BJ (cell line): ENCODE data around the gene ABRAXAS1. TPM values are rescaled to one million over a fixed set of nuclear protein-coding genes. Genes with fewer than 3 reads are reported as not detected.
A peak's percentile ranks its signal among the peaks of the same experiment; 100 is the strongest.

Experiments
- CTCF ChIA-PET: fragments of 350-600 bp; formaldehyde crosslinking; extraction: SDS; loops from one replicate; lab custom pipeline; 2021; ENCODE audit warnings: antibody characterized with exemption, inconsistent platforms; lab: Yijun Ruan, JAX
- POLR2A ChIA-PET: fragments of 300-600 bp; sonication (Branson Sonifier 250); formaldehyde crosslinking; extraction: SDS; loops from one replicate; lab custom pipeline; 2021; ENCODE audit warnings: antibody characterized with exemption; lab: Charles Lee
- DNase-seq: peaks from one replicate; pipeline ENCODE4 v3.0.0-alpha.2; 2011; ENCODE audit warnings: low read depth
- H3K27me3 ChIP-seq: 2 replicates; pipeline ENCODE4 v1.6.0; 2011; ENCODE audit warnings: low read length; ENCODE audit not compliant: control insufficient read depth, insufficient read depth
- H3K36me3 ChIP-seq: 2 replicates; pipeline ENCODE4 v1.5.1; 2011; ENCODE audit warnings: low read length; ENCODE audit not compliant: control insufficient read depth, insufficient read depth
- H3K4me3 ChIP-seq: 2 replicates; pipeline ENCODE4 v1.5.1; 2011; ENCODE audit warnings: low read depth, mild to moderate bottlenecking, control low read depth, low read length
- polyA plus RNA-seq: library from polyadenylated mRNA; depleted of rRNA; stranded (reverse); fragments of >200 nt; gene quantifications from 2 replicates; pipeline ENCODE4 v1.2.3, GENCODE V29; 2011
- TF ChIP-seq, protein P1 (sequence below): IDR thresholded peaks from 2 replicates; pipeline ENCODE4 v1.5.1; 2011; ENCODE audit warnings: low read depth, mild to moderate bottlenecking, control low read depth, inconsistent platforms, low read length, moderate library complexity; ENCODE audit not compliant: insufficient read depth

Gene ABRAXAS1
- polyA plus RNA-seq, 1 experiment, result 3.1 TPM

DNA sequence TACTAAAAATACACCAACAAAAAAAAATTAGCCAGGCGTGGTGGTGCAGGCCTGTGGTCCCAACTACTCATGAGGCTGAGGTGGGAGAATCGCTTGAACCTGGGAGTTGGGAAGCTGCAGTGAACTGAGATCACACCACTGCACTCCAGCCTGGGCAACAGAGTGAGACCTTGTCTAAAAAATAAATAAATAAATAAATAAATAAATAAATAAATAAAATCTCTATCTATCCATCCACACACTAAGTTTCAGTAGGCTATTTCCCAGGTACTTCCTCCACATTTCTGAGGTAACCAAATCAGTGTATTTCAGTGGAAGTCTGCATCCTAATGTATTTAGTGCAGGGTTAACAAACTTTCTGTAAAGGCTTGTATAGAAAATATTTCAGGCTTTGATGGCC lies 10.9 kb downstream of the ABRAXAS1 start:
- TF ChIP-seq, protein P1, sequence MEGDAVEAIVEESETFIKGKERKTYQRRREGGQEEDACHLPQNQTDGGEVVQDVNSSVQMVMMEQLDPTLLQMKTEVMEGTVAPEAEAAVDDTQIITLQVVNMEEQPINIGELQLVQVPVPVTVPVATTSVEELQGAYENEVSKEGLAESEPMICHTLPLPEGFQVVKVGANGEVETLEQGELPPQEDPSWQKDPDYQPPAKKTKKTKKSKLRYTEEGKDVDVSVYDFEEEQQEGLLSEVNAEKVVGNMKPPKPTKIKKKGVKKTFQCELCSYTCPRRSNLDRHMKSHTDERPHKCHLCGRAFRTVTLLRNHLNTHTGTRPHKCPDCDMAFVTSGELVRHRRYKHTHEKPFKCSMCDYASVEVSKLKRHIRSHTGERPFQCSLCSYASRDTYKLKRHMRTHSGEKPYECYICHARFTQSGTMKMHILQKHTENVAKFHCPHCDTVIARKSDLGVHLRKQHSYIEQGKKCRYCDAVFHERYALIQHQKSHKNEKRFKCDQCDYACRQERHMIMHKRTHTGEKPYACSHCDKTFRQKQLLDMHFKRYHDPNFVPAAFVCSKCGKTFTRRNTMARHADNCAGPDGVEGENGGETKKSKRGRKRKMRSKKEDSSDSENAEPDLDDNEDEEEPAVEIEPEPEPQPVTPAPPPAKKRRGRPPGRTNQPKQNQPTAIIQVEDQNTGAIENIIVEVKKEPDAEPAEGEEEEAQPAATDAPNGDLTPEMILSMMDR, result no peak
- no peaks in the 10 kb centered on the region; the same call in 1 of the 2 replicates for H3K36me3 ChIP-seq
- DNase-seq, result no peak
- no peaks in the 10 kb centered on the region for H3K27me3 ChIP-seq
- no peak overlapping the region for H3K4me3 ChIP-seq
- POLR2A ChIA-PET, result interaction anchor here (0.7 kb wide), 1 partner anchor 1004 kb away, joined by 6 read pairs; no protein-coding TSS in a partner anchor
- CTCF ChIA-PET, result no interaction called here

DNA sequence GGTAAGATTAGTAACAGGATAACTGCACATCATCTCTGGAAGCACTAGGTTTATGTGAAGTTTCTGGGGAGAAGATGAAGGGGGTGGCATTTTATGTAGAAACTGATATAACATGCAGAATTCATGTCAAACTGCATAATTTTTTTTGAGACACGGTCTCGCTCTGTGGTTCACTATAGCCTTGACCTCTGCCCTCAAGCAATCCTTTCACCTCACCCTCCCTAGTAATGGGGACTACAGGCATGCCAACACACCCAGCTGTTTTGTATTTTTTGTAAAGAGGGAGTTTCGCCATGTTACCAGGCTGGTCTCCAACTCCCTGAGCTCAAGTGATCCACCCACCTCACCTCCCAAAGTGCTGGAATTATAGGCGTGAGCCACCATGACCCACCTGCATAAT lies 11.5 kb downstream of the ABRAXAS1 start:
- Histone ChIP-seq H3K36me3 (no peaks in the 10 kb centered on the region; the same call in 1 of the 2 replicates), H3K4me3 (no peak overlapping the region), H3K27me3 (no peaks in the 10 kb centered on the region)
- POLR2A ChIA-PET, result no interaction called here
- TF ChIP-seq, protein P1, result no peak
- CTCF ChIA-PET, result no interaction called here
- DNase-seq, result no peak

DNA sequence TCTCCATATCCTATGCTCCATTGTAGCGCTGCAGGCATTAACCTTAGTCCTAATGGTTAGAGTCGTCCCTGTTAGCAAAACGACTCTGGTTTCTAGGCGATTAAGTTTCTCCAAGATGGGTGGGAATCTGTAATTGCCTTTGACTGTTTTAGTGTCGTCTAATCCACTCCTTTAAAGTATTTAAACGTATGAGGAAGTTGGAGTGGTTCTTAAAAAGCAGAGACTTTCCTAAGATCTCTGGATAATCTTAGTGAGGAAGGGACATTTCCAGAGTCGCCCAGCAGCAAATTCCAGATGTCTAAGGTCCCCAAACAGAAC lies 28.8 kb downstream of the ABRAXAS1 start:
- peaks cover 4% of the 10 kb centered on the region; the same call in 1 of the 2 replicates for H3K36me3 ChIP-seq
- POLR2A ChIA-PET, result no interaction called here
- CTCF ChIA-PET, result interaction anchor here (1.7 to 2.0 kb wide), 2 partner anchors 11 to 94 kb away, joined by 7 to 10 read pairs; no protein-coding TSS in a partner anchor
- TF ChIP-seq, protein P1, result no peak
- H3K27me3 ChIP-seq, result no peaks in the 10 kb centered on the region
- DNase-seq, result no peak
- H3K4me3 ChIP-seq, result peak overlapping the region; percentile 84

DNA sequence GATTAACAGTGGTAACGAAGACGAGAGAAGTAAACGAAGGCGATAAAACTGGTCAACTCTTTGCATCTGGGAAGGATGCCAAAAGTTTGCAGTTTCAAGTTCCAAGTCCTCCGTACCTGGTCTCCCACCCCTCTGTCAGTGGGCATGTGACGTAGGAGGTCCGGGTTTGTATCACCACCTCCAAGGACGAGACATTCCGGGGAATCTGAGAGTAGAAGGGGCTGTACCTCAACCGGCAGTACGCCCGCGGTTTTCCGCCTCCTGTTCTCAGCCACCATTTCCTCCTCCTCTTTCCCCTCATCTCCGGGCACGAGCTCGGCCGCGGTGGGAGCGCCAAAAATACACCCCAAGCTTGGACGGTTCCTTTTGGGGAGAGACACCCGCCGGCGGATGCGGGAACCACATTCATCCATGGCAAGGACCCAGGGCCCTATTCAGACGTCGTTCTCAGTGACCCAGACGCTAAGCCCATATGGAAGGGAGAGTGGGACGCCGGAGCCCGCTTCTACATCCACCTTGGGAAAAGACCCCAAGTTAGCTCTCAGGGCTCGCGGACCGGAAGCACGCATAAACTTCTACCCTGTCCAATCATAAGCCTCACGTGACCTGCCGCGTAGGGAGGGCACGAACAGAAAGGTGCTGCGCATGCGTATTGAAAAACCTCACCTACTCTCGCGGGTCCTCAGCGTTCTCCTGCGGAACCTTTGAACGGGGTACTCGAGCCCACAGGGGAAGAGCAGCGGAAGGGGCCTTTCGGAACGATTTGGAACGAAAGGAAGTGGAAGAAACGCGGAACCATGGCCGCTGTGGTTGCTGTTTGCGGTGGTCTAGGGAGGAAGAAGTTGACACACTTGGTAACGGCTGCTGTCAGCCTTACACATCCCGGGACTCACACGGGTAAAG lies 29.4 kb downstream of the ABRAXAS1 start, which contains the start of the genes HELQ and MRPS18C:
TSS of gene HELQ (minus strand) at position 543 of the 903 bp plus-strand sequence. CDS start at position 413, 130 bp downstream.
TSS of gene MRPS18C (plus strand) at position 778 of the 903 bp plus-strand sequence. CDS start at position 798, 20 bp downstream.
- peak within 1 kb of the TSS; percentile 84 for H3K4me3 ChIP-seq
- DNase-seq, result peak; percentile 92
- CTCF ChIA-PET, result interaction anchor here (0.7 to 2.0 kb wide), 5 partner anchors 10 to 93 kb away, joined by 3 to 10 read pairs (median 3); no protein-coding TSS in a partner anchor
- TF ChIP-seq, protein P1, result peak; percentile 50
- H3K36me3 ChIP-seq, result peaks cover 2% of the 10 kb centered on the region; the same call in 1 of the 2 replicates
- POLR2A ChIA-PET, result no interaction called here
- no peaks in the 10 kb centered on the region for H3K27me3 ChIP-seq

DNA sequence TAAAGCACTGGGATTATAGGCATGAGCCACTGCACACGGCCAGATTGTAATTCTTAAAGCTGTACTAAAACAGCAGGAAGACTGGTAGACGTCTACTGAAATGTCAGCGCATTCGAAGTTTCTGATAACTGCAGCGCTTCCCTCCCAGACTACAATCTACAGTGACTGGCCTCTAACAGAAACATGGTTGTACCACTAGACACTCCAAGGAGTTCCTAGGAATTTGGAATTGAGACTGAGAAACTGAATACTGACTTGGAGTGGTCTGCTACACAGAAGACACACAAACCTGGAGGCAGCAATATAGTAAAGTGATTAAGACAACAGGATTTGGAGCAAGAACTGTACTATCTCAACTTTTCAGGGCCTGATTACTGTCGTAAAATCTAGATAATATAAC lies 30.2 kb downstream of the ABRAXAS1 start:
- H3K27me3 ChIP-seq, result no peaks in the 10 kb centered on the region
- CTCF ChIA-PET, result interaction anchor here (0.7 to 2.0 kb wide), 6 partner anchors 9 to 92 kb away, joined by 3 to 10 read pairs (median 3); no protein-coding TSS in a partner anchor
- POLR2A ChIA-PET, result no interaction called here
- TF ChIP-seq, protein P1, result no peak
- DNase-seq, result no peak
- H3K4me3 ChIP-seq, result peak overlapping the region; percentile 84
- H3K36me3 ChIP-seq, result 0 out of 2 replicates have a peak, but pooled peaks cover 1% of the 10 kb centered on the region
